HCT116 (cell line): Measurements from ENCODE around the gene KMT2C. TPM values are rescaled to one million over a fixed set of nuclear protein-coding genes. Genes with fewer than 3 reads are reported as not detected.
"Not testable (repeated sequence)": the region's sequence is repeated elsewhere in the genome, so short reads cannot be mapped to it uniquely, and the experiment has no call there.

Experiments used
- ATAC-seq: fragments of 200-7000 bp; cut with Tn5 transposase; 2 replicates; pipeline ENCODE4 v1.9.1; 2020; ENCODE audit warnings: mild to moderate bottlenecking, moderate library complexity
- BruUV-seq: library from RNA; stranded (reverse); fragments of 400-500 nt; replicated peaks from 2 replicates; lab custom pipeline; 2021; lab: Mats Ljungman, UMichigan
- CTCF ChIA-PET: fragments of 300-600 bp; sonication (Branson Sonifier 250); formaldehyde crosslinking; loops from one replicate; lab custom pipeline; 2021; ENCODE audit warnings: antibody characterized with exemption; lab: Charles Lee
- POLR2A ChIA-PET: fragments of 300-600, 350-600 bp; sonication (Branson Sonifier 250); formaldehyde crosslinking; loops from one replicate; lab custom pipeline; 2021; ENCODE audit warnings: antibody characterized with exemption; lab: Charles Lee
- RAD21 ChIA-PET, 2 experiments: fragments of 300-600 bp; sonication (Branson Sonifier 250); formaldehyde crosslinking; loops; one replicate each; lab custom pipeline; 2023; ENCODE audit warnings: low total read pairs in 2 of 2; ENCODE audit not compliant: uncharacterized antibody in 2 of 2, unreplicated experiment in 2 of 2, low non-redundant PET in 1 of 2; lab: Charles Lee
- DNase-seq: peaks from one replicate; pipeline ENCODE4 v3.0.0-alpha.2; 2010; ENCODE audit warnings: low read depth, low spot score
- H2AFZ ChIP-seq: fragments of 200-600 bp; shearing (Covaris generic), sonication (generic); 2 replicates; pipeline ENCODE4 v1.6.1; 2017; ENCODE audit warnings: low read depth, mixed run types, mixed read lengths, antibody characterized with exemption, low read length; ENCODE audit not compliant: poor library complexity, severe bottlenecking
- H3K27ac ChIP-seq: 2 replicates; pipeline ENCODE4 v1.5.1; 2012; ENCODE audit warnings: low read depth, low read length
- H3K27me3 ChIP-seq: fragments of 200-600 bp; sonication (generic); 2 replicates; pipeline ENCODE4 v1.6.1; 2016; ENCODE audit warnings: mixed run types, low read length, mixed read lengths; ENCODE audit not compliant: insufficient read depth
- H3K36me3 ChIP-seq, 2 experiments: fragments of 200-500 bp in 1 of 2; fragments of 200-600 bp in 1 of 2; sonication (Bioruptor generic) in 1 of 2; sonication (generic) in 1 of 2; 2 replicates each; pipeline versions ENCODE4 v1.5.1 to v1.6.1; 2014 to 2016; ENCODE audit warnings: low read length in 2 of 2, inconsistent platforms in 1 of 2, mixed read lengths in 1 of 2, mixed run types in 1 of 2; ENCODE audit not compliant: insufficient read depth in 2 of 2, control insufficient read depth in 1 of 2
- H3K4me1 ChIP-seq, 2 experiments: fragments of 200-600 bp in 1 of 2; sonication (generic) in 1 of 2; 2 replicates each; pipeline versions ENCODE4 v1.5.1 to v1.6.1; 2012 to 2017; ENCODE audit warnings: low read length in 2 of 2, inconsistent platforms in 1 of 2, mild to moderate bottlenecking in 1 of 2, mixed read lengths in 1 of 2, mixed run types in 1 of 2, moderate library complexity in 1 of 2; ENCODE audit not compliant: insufficient read depth in 2 of 2, control insufficient read depth in 1 of 2
- H3K4me2 ChIP-seq: fragments of 200-600 bp; sonication (generic); 2 replicates; pipeline ENCODE4 v1.6.1; 2017; ENCODE audit warnings: mixed run types, low read length, mixed read lengths
- H3K4me3 ChIP-seq, 2 experiments: fragments of 200-600 bp in 1 of 2; sonication (generic) in 1 of 2; replicated peaks in 1 of 2; 2 replicates each; pipeline ENCODE4 v1.5.1; 2011 to 2016; ENCODE audit warnings: low read length in 2 of 2, control low read depth in 1 of 2, low read depth in 1 of 2, mild to moderate bottlenecking in 1 of 2, mixed read lengths in 1 of 2, mixed run types in 1 of 2
- H3K79me2 ChIP-seq: fragments of 200-600 bp; sonication (generic); 2 replicates; pipeline ENCODE4 v1.6.1; 2017; ENCODE audit warnings: mild to moderate bottlenecking, mixed run types, low read length, moderate library complexity, mixed read lengths; ENCODE audit not compliant: insufficient read depth
- H3K9ac ChIP-seq: fragments of 200-600 bp; sonication (generic); 2 replicates; pipeline ENCODE4 v1.6.1; 2016; ENCODE audit warnings: low read length, mixed read lengths
- H3K9me2 ChIP-seq: fragments of 200-600 bp; sonication (generic), shearing (Covaris generic); 2 replicates; pipeline ENCODE4 v1.6.1; 2017; ENCODE audit warnings: mixed run types, mild to moderate bottlenecking, moderate library complexity; ENCODE audit not compliant: insufficient read depth
- H3K9me3 ChIP-seq, 2 experiments: fragments of 200-500 bp in 1 of 2; fragments of 200-600 bp in 1 of 2; sonication (Bioruptor generic) in 1 of 2; sonication (generic) in 1 of 2; 2 replicates each; pipeline ENCODE4 v1.6.1; 2014 to 2017; ENCODE audit warnings: low read length in 2 of 2, mixed read lengths in 2 of 2, inconsistent platforms in 1 of 2, low read depth in 1 of 2, mild to moderate bottlenecking in 1 of 2, mixed run types in 1 of 2, moderate library complexity in 1 of 2; ENCODE audit not compliant: control insufficient read depth in 1 of 2, insufficient read depth in 1 of 2
- H4K20me1 ChIP-seq: fragments of 200-600 bp; sonication (generic), shearing (Covaris generic); 2 replicates; pipeline ENCODE4 v1.6.1; 2017; ENCODE audit warnings: mixed run types, mild to moderate bottlenecking, moderate library complexity; ENCODE audit not compliant: insufficient read depth
- intact Hi-C: fragments of 100-400 bp; cut with micrococcal nuclease; formaldehyde crosslinking; loops from 2 replicates; pipeline ENCODE4 v1.10.0; 2022
- total RNA-seq: library from RNA; stranded (reverse); gene quantifications from one replicate; pipeline ENCODE4 v1.2.1, GENCODE V29; 2021; ENCODE audit not compliant: unreplicated experiment

The KMT2C gene
- total RNA-seq, 1 experiment from 2014 or later = 22.9 TPM

DNA sequence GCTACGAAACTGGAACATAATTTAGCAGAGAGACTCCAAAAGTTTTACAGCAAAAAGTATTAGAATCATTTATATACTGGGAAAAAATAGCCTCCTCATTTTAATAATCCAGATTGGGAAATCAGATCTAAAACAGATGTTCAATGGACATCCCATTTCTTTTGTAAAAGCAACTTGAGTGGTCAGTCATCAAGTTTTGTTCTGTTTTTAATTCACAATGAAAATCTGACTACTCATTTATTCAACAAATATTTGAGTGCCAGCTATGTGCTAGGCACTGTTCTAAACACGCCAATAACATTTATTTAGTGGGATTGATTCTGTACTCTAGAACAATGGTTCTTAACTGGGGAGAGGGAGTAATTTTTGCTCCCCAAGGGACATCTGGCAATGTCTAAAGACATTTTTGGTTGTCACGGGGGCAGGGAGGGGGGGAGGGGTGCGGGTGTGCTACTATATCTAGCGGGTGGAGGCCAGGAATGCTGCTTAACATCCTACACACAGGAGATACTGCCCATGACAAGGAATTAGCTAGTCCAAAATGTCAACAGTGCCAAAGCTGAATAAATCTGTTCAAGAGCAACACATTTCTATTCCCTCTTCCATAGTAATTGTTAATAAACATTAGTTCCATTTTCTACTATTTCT is 54.7 kb downstream of the KMT2C start:
- H3K27me3 ChIP-seq, H3K9ac ChIP-seq, BruUV-seq, H3K4me3 ChIP-seq, DNase-seq, H4K20me1 ChIP-seq, H3K36me3 ChIP-seq, H2AFZ ChIP-seq, RAD21 ChIA-PET, H3K9me2 ChIP-seq, H3K27ac ChIP-seq, H3K4me2 ChIP-seq, ATAC-seq, H3K9me3 ChIP-seq, POLR2A ChIA-PET, intact Hi-C loops: not testable (repeated sequence)
- Histone ChIP-seq H3K4me1 (peaks cover 9 to 21% of the 10 kb centered on the region in 2 experiments), H3K79me2 (peaks cover 31% of the 10 kb centered on the region)
- CTCF ChIA-PET = interaction anchor here (2.0 kb wide), 1 partner anchor 13 kb away, joined by 4 read pairs; no protein-coding TSS in a partner anchor

DNA sequence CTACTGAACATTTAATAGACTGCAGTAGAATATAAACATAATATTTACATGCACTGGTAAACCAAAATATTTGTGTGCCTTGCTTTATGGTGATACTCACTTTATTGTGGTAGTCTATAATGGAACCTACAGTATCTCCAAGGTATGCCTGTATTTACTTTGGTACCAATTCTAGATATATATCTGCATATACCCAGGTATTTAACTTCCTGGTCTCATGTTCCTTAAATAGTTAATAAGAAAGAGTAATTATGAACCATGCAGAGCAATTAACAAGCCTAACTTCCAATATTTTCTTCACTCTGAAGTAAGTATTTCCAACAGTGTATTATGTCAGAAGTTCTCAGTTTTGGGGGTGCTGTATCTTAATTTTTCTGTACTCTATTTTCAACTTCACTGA is 57.3 kb downstream of the KMT2C start:
- H3K9ac ChIP-seq, H3K4me3 ChIP-seq, H3K27ac ChIP-seq, H3K9me3 ChIP-seq, CTCF ChIA-PET, H4K20me1 ChIP-seq, RAD21 ChIA-PET, H3K27me3 ChIP-seq, H3K36me3 ChIP-seq, H3K9me2 ChIP-seq, intact Hi-C loops, POLR2A ChIA-PET, BruUV-seq, DNase-seq, H3K4me2 ChIP-seq, ATAC-seq, H3K4me1 ChIP-seq, H2AFZ ChIP-seq: not testable (repeated sequence)
- peaks cover 39% of the 10 kb centered on the region for H3K79me2 ChIP-seq

DNA sequence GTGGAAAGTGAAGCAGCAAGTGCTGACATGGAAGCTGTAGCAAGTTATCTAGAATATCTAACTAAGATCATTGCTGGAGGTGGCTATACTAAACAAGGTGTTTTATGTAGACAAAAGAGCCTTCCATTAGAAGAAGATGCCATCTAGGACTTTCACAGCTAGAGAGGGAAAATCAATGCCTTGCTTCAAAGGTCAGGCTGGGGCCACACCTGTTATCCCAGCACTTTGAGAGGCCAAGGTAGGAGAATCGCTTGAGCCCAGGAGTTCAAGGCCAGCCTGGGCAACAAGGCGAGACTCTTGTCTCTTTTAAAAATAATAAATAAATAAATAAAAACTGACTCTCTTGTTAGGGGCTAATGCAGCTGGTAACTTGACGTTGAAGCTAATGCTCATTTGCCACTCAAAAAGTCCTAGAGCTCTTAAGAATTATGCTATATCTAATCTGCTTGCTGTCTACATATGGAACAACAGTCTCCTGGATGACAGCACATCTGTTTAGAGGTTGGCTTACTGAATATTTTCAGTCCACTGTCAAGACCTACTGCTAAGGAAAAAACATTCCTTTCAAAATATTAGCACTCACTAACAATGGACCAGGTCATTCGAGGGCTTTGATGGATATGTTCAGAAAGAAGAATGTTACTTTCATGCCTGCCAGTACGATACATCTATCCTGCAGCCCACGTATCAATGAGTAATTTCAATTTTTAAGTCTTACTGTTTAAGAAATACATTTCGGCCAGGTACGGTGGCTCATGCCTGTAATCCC is 58.9 kb downstream of the KMT2C start:
- H2AFZ ChIP-seq = not testable (repeated sequence)

More for the DNA sequence above, 58.9 kb downstream of the KMT2C start:
- ATAC-seq, POLR2A ChIA-PET, H3K9me3 ChIP-seq, H3K4me2 ChIP-seq, H4K20me1 ChIP-seq, intact Hi-C loops, BruUV-seq, H3K36me3 ChIP-seq, RAD21 ChIA-PET, H3K9ac ChIP-seq, H3K9me2 ChIP-seq, H3K4me3 ChIP-seq, DNase-seq, H3K27me3 ChIP-seq, H3K27ac ChIP-seq, H3K4me1 ChIP-seq: not testable (repeated sequence)
- CTCF ChIA-PET = interaction anchor here (1.2 kb wide), 1 partner anchor 17 kb away, joined by 3 read pairs; no protein-coding TSS in a partner anchor
- H3K79me2 ChIP-seq = peaks cover 49% of the 10 kb centered on the region
